ENCODE data around the gene UCHL3. TPM values are rescaled to one million over a fixed set of nuclear protein-coding genes. Genes with fewer than 3 reads are reported as not detected.

Gene UCHL3
- total RNA-seq (2012; rRNA removed), result 86.1 and 87.2 TPM in 2 replicates

DNA sequence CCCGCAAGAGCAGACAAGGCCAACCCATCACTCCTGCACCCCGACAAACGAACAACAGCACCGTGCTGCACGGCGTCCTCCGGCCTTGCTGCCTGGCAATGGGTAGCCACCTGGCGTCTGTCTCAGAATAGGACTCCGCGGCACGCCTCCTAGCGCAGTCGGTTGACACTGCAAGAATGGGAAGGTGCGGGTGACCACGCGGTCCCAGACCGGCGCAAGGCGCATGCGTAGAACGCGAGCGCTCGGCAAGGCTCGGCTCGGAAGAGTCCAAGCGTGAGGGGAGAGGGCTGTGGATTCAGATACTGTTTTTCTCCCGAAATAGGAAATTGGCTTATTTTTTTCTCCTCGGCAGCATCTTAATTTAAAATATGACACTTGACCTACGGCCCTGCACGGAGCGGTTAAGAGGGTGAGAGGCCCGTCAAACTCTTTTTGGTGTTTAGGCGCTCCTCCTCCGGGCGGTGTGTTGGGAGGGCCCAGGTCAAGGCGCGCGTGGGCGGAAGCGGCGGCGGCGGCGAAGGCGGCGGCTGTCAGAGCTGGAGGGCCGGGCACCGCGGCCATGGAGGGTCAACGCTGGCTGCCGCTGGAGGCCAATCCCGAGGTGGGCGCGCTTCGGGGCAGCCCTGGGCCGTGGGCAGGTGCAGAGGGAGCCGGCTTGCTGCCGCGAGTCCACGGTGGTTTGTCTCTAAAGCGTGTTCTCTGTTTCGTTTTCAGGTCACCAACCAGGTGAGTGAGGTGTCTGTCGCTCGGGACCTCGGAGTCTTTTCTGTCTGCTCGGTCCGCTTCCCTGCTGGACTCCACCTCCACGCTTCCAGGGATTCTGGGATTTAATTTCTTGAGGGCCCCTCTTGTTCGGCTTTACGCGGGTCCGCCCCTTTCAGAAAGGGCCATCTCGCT is at the start of gene UCHL3:
TSS of gene UCHL3 (plus strand) at position 530 of the 897 bp plus-strand sequence. CDS start at position 560, 30 bp downstream.
- Histone ChIP-seq H3K4me2 (ENCODE audit: low read length) (peak within 1 kb of the TSS; percentile 94), H3K4me1 (ENCODE audit: control insufficient read depth, insufficient read depth, low read length) (peaks cover 16% of the 10 kb centered on the region), H3K4me3 (ENCODE audit: low read length) (peak within 1 kb of the TSS; percentile 92), H3K27me3 (ENCODE audit: control insufficient read depth, insufficient read depth, low read length) (no peaks in the 10 kb centered on the region), H3K9me3 (replicated peaks; ENCODE audit: low read length) (no peaks in the 10 kb centered on the region), H3K9ac (ENCODE audit: low read depth, low read length) (peak within 1 kb of the TSS; percentile 97), H3K36me3 (ENCODE audit: insufficient read depth, low read length) (no peaks in the 10 kb centered on the region)

DNA sequence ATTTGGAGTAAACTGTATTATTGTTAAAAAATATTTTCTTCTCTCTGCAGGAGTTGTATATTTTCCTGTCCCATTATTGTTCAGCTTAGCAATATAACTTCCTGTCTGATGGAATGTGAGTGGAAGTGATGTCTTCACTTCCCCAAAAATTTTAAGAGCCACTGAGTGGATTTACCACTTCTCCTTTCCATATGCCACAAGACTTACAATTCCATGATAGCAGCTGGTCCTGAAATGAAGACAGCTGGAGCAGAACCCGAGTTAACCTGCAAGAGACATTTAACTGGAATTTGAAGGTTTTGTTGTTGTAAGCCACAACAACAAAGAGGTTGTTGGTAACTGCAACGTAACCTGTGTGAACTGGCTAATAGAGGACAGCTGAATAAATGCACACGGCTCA is 44.3 kb upstream of the UCHL3 start:
- H3K4me3 ChIP-seq (ENCODE audit: low read length), result no peak overlapping the region
- no peaks in the 10 kb centered on the region for H3K27me3 ChIP-seq (ENCODE audit: control insufficient read depth, insufficient read depth, low read length)
- no peaks in the 10 kb centered on the region for H3K36me3 ChIP-seq (ENCODE audit: insufficient read depth, low read length)
- H3K4me2 ChIP-seq (ENCODE audit: low read length), result no peak overlapping the region
- H3K4me1 ChIP-seq (ENCODE audit: control insufficient read depth, insufficient read depth, low read length), result no peaks in the 10 kb centered on the region
- no peak overlapping the region for H3K9ac ChIP-seq (ENCODE audit: low read depth, low read length)
- no peaks in the 10 kb centered on the region for H3K9me3 ChIP-seq (replicated peaks; ENCODE audit: low read length)

DNA sequence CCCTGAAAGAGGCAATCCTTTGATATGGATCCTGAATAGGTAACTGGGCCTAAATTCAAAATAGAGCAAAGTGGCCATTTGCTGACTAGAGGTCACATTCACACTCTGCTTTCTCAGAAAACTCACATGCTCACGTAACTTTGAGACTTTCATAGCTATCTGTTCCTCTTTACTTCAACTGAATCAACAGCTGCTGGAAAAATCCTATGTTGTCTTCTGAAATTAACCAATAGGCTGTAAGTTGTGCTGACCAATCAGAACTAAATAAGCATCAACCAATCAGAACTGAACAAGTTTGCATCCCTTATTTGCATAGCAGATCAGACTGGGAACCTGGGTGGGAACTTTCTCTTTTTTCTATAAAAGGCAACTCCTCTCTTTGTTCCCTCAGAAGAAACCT is 43.6 kb upstream of the UCHL3 start:
- H3K4me1 ChIP-seq (ENCODE audit: control insufficient read depth, insufficient read depth, low read length), result no peaks in the 10 kb centered on the region
- H3K27me3 ChIP-seq (ENCODE audit: control insufficient read depth, insufficient read depth, low read length), result no peaks in the 10 kb centered on the region
- no peak overlapping the region for H3K4me3 ChIP-seq (ENCODE audit: low read length)
- H3K4me2 ChIP-seq (ENCODE audit: low read length), result no peak overlapping the region
- H3K9me3 ChIP-seq (replicated peaks; ENCODE audit: low read length), result no peaks in the 10 kb centered on the region
- H3K36me3 ChIP-seq (ENCODE audit: insufficient read depth, low read length), result no peaks in the 10 kb centered on the region
- no peak overlapping the region for H3K9ac ChIP-seq (ENCODE audit: low read depth, low read length)

DNA sequence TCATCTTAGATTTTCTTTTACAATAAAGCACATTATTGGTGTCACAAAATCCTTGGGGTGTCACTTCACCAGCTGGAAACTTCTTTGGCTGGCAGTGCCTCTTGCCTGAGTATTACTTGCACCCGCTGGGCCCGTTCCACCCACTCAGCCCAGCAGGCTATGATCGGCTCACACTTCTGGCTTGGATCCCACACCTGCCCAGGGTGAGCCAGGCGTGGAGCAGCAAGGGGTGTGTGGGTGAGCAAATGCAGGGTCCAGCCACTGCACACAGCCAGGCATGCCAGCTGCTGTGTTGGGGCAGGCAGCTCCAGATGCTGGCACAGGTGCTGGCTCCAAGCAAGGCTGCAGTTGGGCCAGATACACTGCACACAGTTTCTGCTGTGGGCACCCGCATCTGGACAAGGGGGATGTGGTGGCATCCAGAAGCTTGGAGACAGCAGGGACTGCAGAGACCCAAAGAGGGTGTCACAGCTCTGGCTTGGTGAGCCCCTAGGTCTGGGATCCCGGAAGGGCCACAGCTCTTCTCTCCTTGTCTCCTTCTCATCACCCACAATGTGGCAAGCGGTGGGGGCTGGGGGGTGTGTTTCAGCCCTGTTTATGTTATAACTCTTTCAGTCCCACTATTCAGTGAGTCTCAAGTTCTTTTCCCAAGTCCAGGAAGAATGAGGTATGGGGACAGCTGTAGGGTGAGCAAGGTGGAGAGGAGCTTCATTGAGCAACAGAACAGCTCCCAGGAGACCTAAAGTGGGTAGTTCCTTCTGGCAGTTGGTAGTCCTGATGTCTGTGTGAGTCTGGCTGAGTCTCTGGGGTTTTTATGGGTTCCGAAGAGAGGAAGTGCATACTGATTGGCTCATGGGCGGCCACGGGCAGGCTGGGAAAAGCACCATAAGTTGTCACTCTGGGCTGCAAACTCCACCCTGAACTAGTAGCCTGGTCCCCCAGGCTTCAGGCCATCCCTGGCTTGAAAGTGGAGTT is 42.3 kb upstream of the UCHL3 start:
- H3K4me1 ChIP-seq (ENCODE audit: control insufficient read depth, insufficient read depth, low read length), result no peaks in the 10 kb centered on the region
- no peaks in the 10 kb centered on the region for H3K9me3 ChIP-seq (replicated peaks; ENCODE audit: low read length)
- H3K9ac ChIP-seq (ENCODE audit: low read depth, low read length), result no peak overlapping the region

DNA sequence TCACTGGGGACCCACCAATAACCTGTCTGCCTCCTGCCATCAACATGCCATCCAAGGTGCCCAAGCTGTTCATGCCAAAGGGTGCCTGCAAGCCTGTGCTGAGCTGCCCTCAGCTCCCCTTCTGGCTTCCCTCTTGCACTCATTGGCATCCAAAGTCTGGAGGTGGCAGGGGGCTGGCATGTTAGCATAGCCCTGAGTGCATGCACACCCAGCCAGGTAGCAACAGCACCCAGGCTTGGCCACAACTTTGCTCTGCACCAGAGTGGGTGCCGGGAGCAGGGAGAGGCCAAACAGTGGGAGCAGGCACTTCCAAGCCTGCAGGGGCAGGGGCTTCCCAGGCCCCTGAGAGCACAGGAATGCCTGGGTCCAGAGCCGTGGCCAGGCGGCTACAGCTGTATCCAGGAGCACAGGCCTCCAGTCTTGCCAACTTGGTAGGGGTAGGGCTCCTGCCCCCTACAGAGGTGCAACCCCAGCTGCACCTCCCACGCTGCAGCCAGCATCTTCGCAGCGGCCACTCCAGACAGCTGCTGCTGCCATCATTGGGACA is 41.5 kb upstream of the UCHL3 start:
- Histone ChIP-seq H3K9ac (ENCODE audit: low read depth, low read length) (no peak overlapping the region), H3K4me3 (ENCODE audit: low read length) (no peak overlapping the region), H3K9me3 (replicated peaks; ENCODE audit: low read length) (no peaks in the 10 kb centered on the region), H3K27me3 (ENCODE audit: control insufficient read depth, insufficient read depth, low read length) (no peaks in the 10 kb centered on the region), H3K4me1 (ENCODE audit: control insufficient read depth, insufficient read depth, low read length) (no peaks in the 10 kb centered on the region), H3K4me2 (ENCODE audit: low read length) (no peak overlapping the region), H3K36me3 (ENCODE audit: insufficient read depth, low read length) (no peaks in the 10 kb centered on the region)

More for the DNA sequence above, 42.3 kb upstream of the UCHL3 start:
- H3K36me3 ChIP-seq (ENCODE audit: insufficient read depth, low read length), result no peaks in the 10 kb centered on the region
- no peak overlapping the region for H3K4me3 ChIP-seq (ENCODE audit: low read length)
- H3K27me3 ChIP-seq (ENCODE audit: control insufficient read depth, insufficient read depth, low read length), result no peaks in the 10 kb centered on the region
- no peak overlapping the region for H3K4me2 ChIP-seq (ENCODE audit: low read length)

DNA sequence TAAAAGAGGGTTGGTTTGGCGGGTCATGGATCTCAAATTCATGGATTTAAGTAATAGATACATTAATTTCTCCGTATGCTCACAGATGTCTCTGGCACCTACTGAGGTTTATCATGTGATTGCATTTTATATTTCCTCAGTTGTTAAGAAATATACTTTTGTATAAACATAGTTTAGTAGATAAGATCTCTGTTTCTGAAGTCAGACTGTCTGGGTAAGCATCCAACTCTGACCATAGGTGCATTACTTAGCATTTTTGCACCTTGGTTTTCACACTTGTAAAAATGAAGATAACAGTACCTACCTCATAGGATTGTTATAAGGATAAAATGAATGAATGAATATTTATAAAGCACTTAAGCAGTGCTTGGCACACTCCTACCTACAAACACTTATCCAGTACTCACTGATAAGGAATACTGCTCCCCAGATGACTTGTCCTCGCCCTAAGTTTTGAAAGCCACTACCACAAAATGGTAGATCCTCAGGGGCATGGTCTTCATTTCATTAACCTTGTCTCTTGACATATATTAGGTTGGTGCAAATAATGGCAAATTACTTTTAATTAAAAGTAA is 38.5 kb upstream of the UCHL3 start:
- Histone ChIP-seq H3K4me3 (ENCODE audit: low read length) (no peak overlapping the region), H3K36me3 (ENCODE audit: insufficient read depth, low read length) (no peaks in the 10 kb centered on the region), H3K9me3 (replicated peaks; ENCODE audit: low read length) (no peaks in the 10 kb centered on the region), H3K4me2 (ENCODE audit: low read length) (no peak overlapping the region), H3K27me3 (ENCODE audit: control insufficient read depth, insufficient read depth, low read length) (no peaks in the 10 kb centered on the region), H3K9ac (ENCODE audit: low read depth, low read length) (no peak overlapping the region), H3K4me1 (ENCODE audit: control insufficient read depth, insufficient read depth, low read length) (no peaks in the 10 kb centered on the region)

DNA sequence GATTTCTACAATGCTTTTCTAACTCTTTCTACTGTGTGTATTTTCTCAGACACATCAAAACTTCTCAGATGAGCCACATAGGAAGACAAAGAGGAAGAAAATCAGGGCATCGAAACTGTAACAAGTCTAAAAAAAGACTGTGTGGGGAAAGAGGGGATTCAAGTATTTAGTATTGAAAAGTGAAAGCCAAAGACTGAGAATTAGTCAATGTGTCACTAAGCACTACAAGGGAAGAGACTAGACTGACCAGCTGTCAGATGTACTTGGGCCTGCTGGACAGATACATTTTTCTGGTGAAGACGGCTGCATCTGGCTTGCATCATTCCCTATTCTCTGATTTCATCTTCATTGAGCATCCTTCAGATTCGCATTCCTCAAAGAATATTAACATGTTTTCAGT is 37.3 kb upstream of the UCHL3 start:
- no peaks in the 10 kb centered on the region for H3K36me3 ChIP-seq (ENCODE audit: insufficient read depth, low read length)
- H3K9ac ChIP-seq (ENCODE audit: low read depth, low read length), result no peak overlapping the region
- no peak overlapping the region for H3K4me2 ChIP-seq (ENCODE audit: low read length)
- no peaks in the 10 kb centered on the region for H3K4me1 ChIP-seq (ENCODE audit: control insufficient read depth, insufficient read depth, low read length)
- H3K4me3 ChIP-seq (ENCODE audit: low read length), result no peak overlapping the region
- H3K9me3 ChIP-seq (replicated peaks; ENCODE audit: low read length), result no peaks in the 10 kb centered on the region
- H3K27me3 ChIP-seq (ENCODE audit: control insufficient read depth, insufficient read depth, low read length), result no peaks in the 10 kb centered on the region

DNA sequence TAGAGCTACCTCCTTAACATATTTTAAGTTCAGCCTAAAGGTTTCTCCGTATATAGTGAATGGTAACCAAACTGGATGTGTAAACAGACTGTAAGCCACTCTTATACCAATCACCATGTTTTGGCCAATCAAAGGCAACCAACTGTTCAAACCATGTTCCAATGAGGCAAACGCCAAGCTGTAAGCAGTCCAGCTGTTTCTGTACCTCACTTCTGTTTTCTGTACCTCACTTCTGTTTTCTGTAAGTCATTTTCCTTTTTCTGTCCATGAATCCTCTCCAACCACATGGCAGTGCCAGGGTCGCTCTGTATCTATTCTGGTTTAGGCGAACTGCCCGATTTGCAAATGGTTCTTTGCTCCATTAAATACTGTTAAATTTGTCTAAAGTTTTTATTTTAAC is 36.3 kb upstream of the UCHL3 start:
- Histone ChIP-seq H3K4me3 (ENCODE audit: low read length) (no peak overlapping the region), H3K4me1 (ENCODE audit: control insufficient read depth, insufficient read depth, low read length) (no peaks in the 10 kb centered on the region), H3K9me3 (replicated peaks; ENCODE audit: low read length) (no peaks in the 10 kb centered on the region), H3K36me3 (ENCODE audit: insufficient read depth, low read length) (no peaks in the 10 kb centered on the region), H3K9ac (ENCODE audit: low read depth, low read length) (no peak overlapping the region), H3K4me2 (ENCODE audit: low read length) (no peak overlapping the region), H3K27me3 (ENCODE audit: control insufficient read depth, insufficient read depth, low read length) (no peaks in the 10 kb centered on the region)

DNA sequence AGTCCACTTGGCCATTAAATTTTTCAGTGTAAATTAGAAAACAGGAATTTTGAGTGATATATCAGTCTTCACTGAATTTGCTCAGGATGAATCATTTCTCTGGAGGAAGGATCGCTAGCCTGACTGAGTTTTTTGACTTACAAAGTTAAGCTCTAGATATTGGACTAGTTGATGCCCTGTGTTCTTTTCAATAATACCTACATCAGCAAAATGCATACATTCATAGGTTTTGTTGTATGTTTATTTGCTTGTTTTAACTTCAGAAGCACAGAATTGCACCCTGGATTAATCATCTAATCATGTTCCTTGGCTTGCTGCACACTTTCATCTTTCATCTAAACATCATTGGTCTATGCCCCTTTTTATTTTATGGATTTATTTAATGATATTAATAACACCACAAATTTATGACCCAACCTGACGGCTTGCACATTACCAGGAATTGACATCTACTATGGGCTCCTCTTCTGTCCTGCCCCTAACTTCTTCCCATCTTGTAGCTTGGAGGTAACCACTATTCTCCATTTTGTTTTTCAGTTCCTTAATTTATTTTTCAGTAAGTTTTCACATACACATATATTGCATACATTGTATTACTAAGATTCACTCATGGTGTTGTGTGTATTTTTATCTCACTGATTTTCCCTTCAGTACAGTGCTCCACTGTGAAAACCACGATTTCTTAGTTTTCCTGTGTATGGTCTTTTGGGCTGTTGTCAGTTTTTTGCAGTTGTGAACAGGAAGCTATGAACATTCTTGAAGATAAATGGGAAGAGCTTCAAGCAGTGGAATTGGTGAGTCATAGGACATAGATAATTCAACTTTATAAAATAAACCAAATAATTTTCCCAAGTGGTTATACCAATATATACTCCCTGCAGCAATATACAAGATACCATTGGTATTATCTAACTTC is 35.3 kb upstream of the UCHL3 start:
- Histone ChIP-seq H3K36me3 (ENCODE audit: insufficient read depth, low read length) (no peaks in the 10 kb centered on the region), H3K9me3 (replicated peaks; ENCODE audit: low read length) (no peaks in the 10 kb centered on the region), H3K27me3 (ENCODE audit: control insufficient read depth, insufficient read depth, low read length) (no peaks in the 10 kb centered on the region)

DNA sequence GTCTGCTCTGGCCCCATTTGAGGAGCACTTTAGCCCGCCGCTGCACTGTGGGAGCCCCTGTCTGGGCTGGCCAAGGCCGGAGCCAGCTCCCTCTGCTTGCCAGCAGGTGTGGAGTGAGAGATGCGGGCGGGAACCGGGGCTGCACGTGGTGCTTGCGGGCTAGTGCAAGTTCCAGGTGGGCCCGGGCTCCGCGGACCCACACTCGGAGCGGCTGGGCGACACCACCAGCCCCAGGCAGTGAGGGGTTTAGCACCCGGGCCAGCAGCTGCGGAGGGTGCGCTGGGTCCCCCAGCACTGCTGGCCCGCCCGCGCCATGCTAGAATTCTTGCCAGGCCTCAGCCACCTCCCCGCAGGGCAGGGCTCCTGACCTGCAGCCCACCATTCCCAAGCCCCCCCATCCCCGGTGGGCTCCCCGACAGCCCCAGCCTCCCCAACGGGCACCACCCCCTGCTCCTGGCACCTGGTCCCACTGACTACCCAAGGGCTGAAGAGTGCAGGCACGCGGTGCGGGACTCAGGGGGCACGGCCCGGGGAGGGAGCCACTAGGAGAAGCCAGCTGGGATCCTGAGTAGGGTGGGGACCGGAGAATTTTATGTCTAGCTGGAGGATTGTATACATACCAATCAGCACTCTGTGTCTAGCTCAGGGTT is 31.0 kb upstream of the UCHL3 start:
- Histone ChIP-seq H3K9me3 (replicated peaks; ENCODE audit: low read length) (no peaks in the 10 kb centered on the region), H3K9ac (ENCODE audit: low read depth, low read length) (no peak overlapping the region), H3K27me3 (ENCODE audit: control insufficient read depth, insufficient read depth, low read length) (no peaks in the 10 kb centered on the region), H3K4me1 (ENCODE audit: control insufficient read depth, insufficient read depth, low read length) (no peaks in the 10 kb centered on the region), H3K4me3 (ENCODE audit: low read length) (no peak overlapping the region), H3K4me2 (ENCODE audit: low read length) (no peak overlapping the region), H3K36me3 (ENCODE audit: insufficient read depth, low read length) (no peaks in the 10 kb centered on the region)

More for the DNA sequence above, 35.3 kb upstream of the UCHL3 start:
- H3K4me3 ChIP-seq (ENCODE audit: low read length), result no peak overlapping the region
- no peak overlapping the region for H3K9ac ChIP-seq (ENCODE audit: low read depth, low read length)
- H3K4me1 ChIP-seq (ENCODE audit: control insufficient read depth, insufficient read depth, low read length), result no peaks in the 10 kb centered on the region
- H3K4me2 ChIP-seq (ENCODE audit: low read length), result no peak overlapping the region
